Activated CD8-positive, alpha-beta T cell treated with anti-CD3 and anti-CD28 coated beads for 36 hours (primary cell): Measurements from ENCODE around the gene PRSS56. TPM values are rescaled to one million over a fixed set of nuclear protein-coding genes. Genes with fewer than 3 reads are reported as not detected.

Experiments
- ATAC-seq: fragments of 200-7000 bp; cut with Tn5 transposase; one replicate; pipeline ENCODE4 v1.10.0; 2021; ENCODE audit warnings: mild to moderate bottlenecking, moderate library complexity
- CTCF ChIA-PET: fragments of 350-600 bp; sonication (Branson Sonifier 250); formaldehyde crosslinking; loops from one replicate; lab custom pipeline; 2021; ENCODE audit warnings: antibody characterized with exemption; lab: Charles Lee
- POLR2A ChIA-PET: fragments of 350-600 bp; sonication (Branson Sonifier 250); formaldehyde crosslinking; loops from one replicate; lab custom pipeline; 2021; ENCODE audit warnings: antibody characterized with exemption; lab: Charles Lee
- DNase-seq: peaks from one replicate; pipeline ENCODE4 v3.0.0-alpha.2; 2020
- H3K27ac Mint-ChIP-seq: one replicate; pipeline ENCODE4 v1.8.0; 2021; ENCODE audit warnings: mild to moderate bottlenecking, mixed read lengths
- H3K27me3 Mint-ChIP-seq: one replicate; pipeline ENCODE4 v1.8.0; 2021; ENCODE audit warnings: mixed read lengths
- H3K36me3 Mint-ChIP-seq: one replicate; pipeline ENCODE4 v1.8.0; 2021; ENCODE audit warnings: low read depth, mixed read lengths
- H3K4me1 Mint-ChIP-seq: one replicate; pipeline ENCODE4 v1.8.0; 2021; ENCODE audit warnings: low read depth, mixed read lengths
- H3K4me3 Mint-ChIP-seq: one replicate; pipeline ENCODE4 v1.8.0; 2021; ENCODE audit warnings: mild to moderate bottlenecking, moderate library complexity, mixed read lengths
- H3K9me3 Mint-ChIP-seq: one replicate; pipeline ENCODE4 v1.8.0; 2021; ENCODE audit warnings: mixed read lengths
- intact Hi-C: fragments of 100-400 bp; cut with micrococcal nuclease; formaldehyde crosslinking; loops from one replicate; pipeline ENCODE4 v1.10.0; 2022
- total RNA-seq, 2 experiments: library from RNA; stranded (reverse); gene quantifications; one replicate each; pipeline ENCODE4 v1.2.3, GENCODE V29; 2021
- TF ChIP-seq, protein P1 (sequence below): fragments of 200-600 bp; IDR thresholded peaks from one replicate; pipeline ENCODE4 v1.8.0; 2022; ENCODE audit warnings: antibody characterized with exemption, mild to moderate bottlenecking

Gene PRSS56
- total RNA-seq, 2 experiments from 2014 or later, result not detected

- intact Hi-C loops, result no loop called here
- TF ChIP-seq, protein P1, sequence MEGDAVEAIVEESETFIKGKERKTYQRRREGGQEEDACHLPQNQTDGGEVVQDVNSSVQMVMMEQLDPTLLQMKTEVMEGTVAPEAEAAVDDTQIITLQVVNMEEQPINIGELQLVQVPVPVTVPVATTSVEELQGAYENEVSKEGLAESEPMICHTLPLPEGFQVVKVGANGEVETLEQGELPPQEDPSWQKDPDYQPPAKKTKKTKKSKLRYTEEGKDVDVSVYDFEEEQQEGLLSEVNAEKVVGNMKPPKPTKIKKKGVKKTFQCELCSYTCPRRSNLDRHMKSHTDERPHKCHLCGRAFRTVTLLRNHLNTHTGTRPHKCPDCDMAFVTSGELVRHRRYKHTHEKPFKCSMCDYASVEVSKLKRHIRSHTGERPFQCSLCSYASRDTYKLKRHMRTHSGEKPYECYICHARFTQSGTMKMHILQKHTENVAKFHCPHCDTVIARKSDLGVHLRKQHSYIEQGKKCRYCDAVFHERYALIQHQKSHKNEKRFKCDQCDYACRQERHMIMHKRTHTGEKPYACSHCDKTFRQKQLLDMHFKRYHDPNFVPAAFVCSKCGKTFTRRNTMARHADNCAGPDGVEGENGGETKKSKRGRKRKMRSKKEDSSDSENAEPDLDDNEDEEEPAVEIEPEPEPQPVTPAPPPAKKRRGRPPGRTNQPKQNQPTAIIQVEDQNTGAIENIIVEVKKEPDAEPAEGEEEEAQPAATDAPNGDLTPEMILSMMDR, result no peak
- Mint-ChIP-seq H3K9me3 (peaks cover 2% of the 10 kb centered on the region), H3K4me1 (peaks cover 7% of the 10 kb centered on the region), H3K4me3 (no peak overlapping the region), H3K27me3 (peaks cover 6% of the 10 kb centered on the region), H3K36me3 (no peaks in the 10 kb centered on the region), H3K27ac (no peak overlapping the region)
- ChIA-PET CTCF (no interaction called here), POLR2A (interaction anchor here (1.1 kb wide), 1 partner anchor 9 kb away, joined by 3 read pairs; no protein-coding TSS in a partner anchor)
- DNase-seq (no peak), ATAC-seq (no peak)
Measured at GRCh38 chr2:232537499-232537898, 17.3 kb downstream of the PRSS56 start.

- DNase-seq, result no peak
- CTCF ChIA-PET, result interaction anchor here (0.6 to 1.3 kb wide), 2 partner anchors 12 to 76 kb away, joined by 3 read pairs; partner anchors contain the start of gene TIGD1
Measured at GRCh38 chr2:232538671-232539070, 18.5 kb downstream of the PRSS56 start.

GRCh38 chr2:232539298-232540231 lies 19.4 kb downstream of the PRSS56 start, which contains the start of gene CHRNG:
Gene CHRNG, plus strand, starts transcription at chr2:232539692. Its CDS starts 56 bp downstream, at chr2:232539748.
- H3K27ac Mint-ChIP-seq, result no peak within 1 kb of the TSS
- H3K4me1 Mint-ChIP-seq, result peaks cover 9% of the 10 kb centered on the region
- ATAC-seq, result no peak
- CTCF ChIA-PET, result no interaction called here
- no peak within 1 kb of the TSS for H3K4me3 Mint-ChIP-seq
- H3K27me3 Mint-ChIP-seq, result peaks cover 4% of the 10 kb centered on the region
- POLR2A ChIA-PET, result interaction anchor here (0.6 to 1.7 kb wide), 3 partner anchors 8 to 14 kb away, joined by 3 to 6 read pairs (median 3); no protein-coding TSS in a partner anchor
- no peak for DNase-seq
- H3K9me3 Mint-ChIP-seq, result peaks cover 2% of the 10 kb centered on the region
- intact Hi-C loops, result no loop called here
- no peaks in the 10 kb centered on the region for H3K36me3 Mint-ChIP-seq
- TF ChIP-seq, protein P1, result no peak

More at GRCh38 chr2:232538671-232539070, 18.5 kb downstream of the PRSS56 start:
- POLR2A ChIA-PET, result interaction anchor here (1.7 kb wide), 1 partner anchor 7 kb away, joined by 6 read pairs; no protein-coding TSS in a partner anchor
- H3K4me1 Mint-ChIP-seq, result peaks cover 9% of the 10 kb centered on the region
- intact Hi-C loops, result no loop called here
- no peak overlapping the region for H3K27ac Mint-ChIP-seq
- TF ChIP-seq, protein P1, result no peak
- no peak overlapping the region for H3K4me3 Mint-ChIP-seq
- peaks cover 2% of the 10 kb centered on the region for H3K9me3 Mint-ChIP-seq
- H3K27me3 Mint-ChIP-seq, result peaks cover 4% of the 10 kb centered on the region
- ATAC-seq, result no peak
- no peaks in the 10 kb centered on the region for H3K36me3 Mint-ChIP-seq

- TF ChIP-seq, protein P1, result no peak
- no peak for ATAC-seq
- no peak for DNase-seq
- intact Hi-C loops, result no loop called here
- POLR2A ChIA-PET, result interaction anchor here (0.6 to 1.7 kb wide), 3 partner anchors 9 to 15 kb away, joined by 3 to 6 read pairs (median 3); no protein-coding TSS in a partner anchor
- peaks cover 5% of the 10 kb centered on the region for H3K36me3 Mint-ChIP-seq
- peaks cover 2% of the 10 kb centered on the region for H3K27me3 Mint-ChIP-seq
- CTCF ChIA-PET, result no interaction called here
- H3K4me3 Mint-ChIP-seq, result no peak overlapping the region
- H3K27ac Mint-ChIP-seq, result no peak overlapping the region
- H3K9me3 Mint-ChIP-seq, result peaks cover 2% of the 10 kb centered on the region
- peaks cover 11% of the 10 kb centered on the region for H3K4me1 Mint-ChIP-seq
Measured at GRCh38 chr2:232540441-232541041, 20.4 kb downstream of the PRSS56 start.
